Colon (tissue), 2 donors: ENCODE data around the gene YTHDF2.
"Not testable (repeated sequence)": the region's sequence is repeated elsewhere in the genome, so short reads cannot be mapped to it uniquely, and the experiment has no call there.

Experiments
- FAIRE-seq: peaks from 2 replicates; lab custom pipeline; 2012; peaks lifted over from hg19 to GRCh38; lab: Jason Lieb, UNC
- donor health status: control.
- donor health status: control.

The YTHDF2 gene

GRCh38 chr1:28759257-28759656 lies 22.5 kb downstream of the YTHDF2 start:
- no peak for FAIRE-seq

DNA sequence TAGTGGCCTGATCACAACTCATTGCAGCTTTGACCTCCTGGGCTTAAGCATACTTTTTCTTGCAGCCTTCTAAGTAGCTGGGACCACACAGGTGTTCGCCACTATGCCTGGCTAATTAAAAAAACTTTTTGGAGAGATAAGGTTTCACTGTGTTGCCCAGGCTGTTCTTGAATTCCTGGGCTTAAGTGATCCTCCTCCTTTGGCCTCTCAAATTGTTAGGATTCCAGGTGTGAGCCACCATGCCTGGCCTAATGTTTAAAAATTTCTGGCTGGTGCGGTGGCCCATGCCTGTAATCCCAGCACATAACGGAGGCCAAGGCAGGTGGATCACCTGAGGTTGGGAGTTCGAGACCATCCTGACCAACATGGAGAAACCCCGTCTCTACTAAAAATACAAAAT lies 24.4 kb downstream of the YTHDF2 start:
- FAIRE-seq: no peak

DNA sequence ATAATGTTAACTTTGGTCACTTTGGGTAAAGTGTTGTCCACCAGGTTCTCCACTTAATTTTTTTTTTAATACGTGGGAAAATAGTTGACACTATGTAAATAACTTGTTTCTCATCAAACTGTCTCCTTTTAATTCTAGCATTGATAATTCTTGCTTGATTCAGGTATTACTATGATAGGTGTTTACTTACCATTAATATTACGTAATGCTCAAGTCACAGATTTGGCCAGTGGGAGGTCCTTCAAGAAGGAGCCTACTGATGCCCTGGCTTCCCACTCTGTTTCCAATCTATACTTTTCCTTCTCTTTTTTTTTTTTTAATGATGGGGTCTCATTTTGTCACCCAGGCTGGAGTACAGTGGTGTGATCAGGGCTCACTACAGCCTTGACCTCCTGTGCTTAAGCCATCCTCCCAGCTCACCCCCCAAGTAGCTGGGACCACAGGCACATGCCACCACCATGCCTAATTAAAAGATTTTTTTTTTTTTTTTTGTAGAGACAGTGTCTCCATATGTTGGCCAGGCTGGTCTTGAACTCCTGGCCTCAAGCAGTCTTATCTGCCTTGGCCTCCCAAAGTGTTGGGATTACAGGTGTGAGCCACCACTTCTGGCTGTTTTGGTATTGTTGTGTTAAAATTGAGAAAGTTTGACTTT lies 29.9 kb downstream of the YTHDF2 start:
- no peak for FAIRE-seq

- no peak for FAIRE-seq
Measured at GRCh38 chr1:28770601-28771165, 33.9 kb downstream of the YTHDF2 start.

GRCh38 chr1:28771921-28772320 lies 35.2 kb downstream of the YTHDF2 start:
- FAIRE-seq: not testable (repeated sequence)

- no peak for FAIRE-seq
Measured at GRCh38 chr1:28773105-28773504, 36.4 kb downstream of the YTHDF2 start.

DNA sequence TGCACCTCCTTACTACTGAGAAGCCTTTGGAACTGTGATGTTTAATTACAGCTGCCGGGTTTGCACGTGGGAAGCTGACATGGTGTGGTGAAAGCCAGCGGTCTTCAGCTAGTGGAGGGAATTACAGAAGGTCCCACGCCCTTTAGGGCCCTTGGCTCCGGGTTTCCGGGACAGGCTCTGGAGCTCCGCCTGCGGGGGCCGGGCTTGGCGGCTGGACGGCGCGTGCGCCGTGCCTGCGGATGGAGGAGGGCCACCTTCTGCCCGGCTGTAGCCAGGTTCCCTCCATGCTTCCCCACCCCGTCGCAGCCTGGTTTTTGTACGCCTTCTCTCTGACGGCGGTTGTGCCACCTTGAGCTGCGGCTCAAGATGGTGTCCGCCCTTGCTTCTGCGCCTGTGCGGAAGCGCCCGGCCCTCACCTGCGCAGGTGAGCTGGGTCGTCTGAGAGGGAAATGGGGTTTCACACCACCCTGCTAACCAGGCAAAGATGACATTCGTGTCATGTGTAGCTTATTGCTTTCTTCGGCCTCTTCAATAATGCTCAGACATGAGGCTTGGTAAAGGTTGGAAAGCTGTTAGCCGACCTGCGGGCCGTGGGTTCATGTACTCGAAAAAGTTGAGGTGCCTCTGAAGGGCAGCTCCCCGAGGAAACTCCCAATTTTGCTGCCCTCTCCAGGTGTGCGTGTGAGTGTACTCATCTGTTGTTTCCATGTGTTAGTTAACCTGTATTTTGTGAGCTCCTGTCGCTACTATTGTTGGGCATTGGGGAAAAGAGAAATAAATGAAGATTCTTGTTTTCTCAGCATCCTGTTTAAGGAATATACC lies 38.6 kb downstream of the YTHDF2 start:
- FAIRE-seq: no peak

DNA sequence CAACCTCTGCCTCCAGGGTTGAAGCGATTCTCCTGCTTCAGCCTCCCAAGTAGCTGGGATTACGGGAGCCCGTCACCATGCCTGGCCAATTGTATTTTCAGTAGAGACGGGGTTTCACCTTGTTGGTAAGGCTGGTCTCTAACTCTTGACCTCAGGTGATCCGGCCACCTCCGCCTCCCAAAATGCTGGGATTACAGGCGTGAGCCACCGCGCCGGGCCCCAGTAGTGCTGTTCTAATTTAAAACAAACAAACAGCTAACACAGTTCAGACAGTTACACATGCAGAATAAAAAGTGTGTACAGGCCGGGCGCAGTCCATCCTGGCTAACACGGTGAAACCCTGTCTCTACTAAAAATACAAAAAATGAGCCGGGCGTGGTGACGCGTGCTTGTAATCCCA lies 39.6 kb downstream of the YTHDF2 start:
- FAIRE-seq: no peak

- FAIRE-seq: no peak
Measured at GRCh38 chr1:28778021-28778420, 41.3 kb downstream of the YTHDF2 start.

GRCh38 chr1:28779751-28780408 lies 43.1 kb downstream of the YTHDF2 start:
- no peak for FAIRE-seq

- no peak for FAIRE-seq
Measured at GRCh38 chr1:28781305-28781704, 44.6 kb downstream of the YTHDF2 start.

DNA sequence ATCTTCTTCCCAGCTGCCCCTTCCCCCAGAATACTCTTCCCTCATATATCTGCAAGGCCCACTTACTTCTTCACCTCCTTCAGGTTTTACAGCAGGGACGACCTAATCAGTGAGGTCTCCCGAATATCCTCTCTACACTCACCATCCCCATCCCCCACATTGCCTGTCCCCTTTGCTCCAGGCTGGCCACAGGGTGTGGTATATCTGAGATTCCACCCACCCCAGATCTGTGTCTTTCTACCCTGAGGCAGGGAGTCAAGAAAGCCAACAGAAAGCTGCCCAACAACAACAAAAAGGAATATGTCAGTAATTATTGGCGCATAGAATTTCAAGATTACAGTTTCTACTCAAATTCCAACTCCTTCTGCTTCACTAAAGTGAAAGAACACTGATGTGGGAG lies 45.3 kb downstream of the YTHDF2 start:
- no peak for FAIRE-seq

GRCh38 chr1:28783363-28783762 lies 46.6 kb downstream of the YTHDF2 start:
- FAIRE-seq: no peak

GRCh38 chr1:28789412-28789811 lies 52.7 kb downstream of the YTHDF2 start:
- no peak for FAIRE-seq

DNA sequence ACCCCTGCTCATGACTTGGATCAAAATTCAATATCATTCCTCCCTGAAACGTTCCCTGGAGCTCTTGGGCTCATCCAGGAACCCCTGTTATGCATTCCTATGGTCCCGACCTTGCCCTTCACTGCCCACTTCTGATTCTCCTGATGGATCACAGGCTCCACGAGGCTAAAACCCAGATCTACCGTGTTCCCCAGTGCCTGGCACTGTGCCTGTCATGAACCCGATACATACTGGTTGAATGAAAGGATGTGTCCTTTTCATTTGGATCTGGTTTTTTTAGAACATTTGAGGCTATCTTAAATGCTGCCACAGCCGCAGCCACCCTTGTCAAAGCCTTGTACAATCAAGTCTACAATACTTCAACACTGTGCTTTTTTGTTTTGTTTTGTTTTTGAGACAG lies 53.1 kb downstream of the YTHDF2 start:
- no peak for FAIRE-seq

- no peak for FAIRE-seq
Measured at GRCh38 chr1:28790377-28791035, 53.8 kb downstream of the YTHDF2 start.

GRCh38 chr1:28791929-28792328 lies 55.2 kb downstream of the YTHDF2 start:
- not testable (repeated sequence) for FAIRE-seq

DNA sequence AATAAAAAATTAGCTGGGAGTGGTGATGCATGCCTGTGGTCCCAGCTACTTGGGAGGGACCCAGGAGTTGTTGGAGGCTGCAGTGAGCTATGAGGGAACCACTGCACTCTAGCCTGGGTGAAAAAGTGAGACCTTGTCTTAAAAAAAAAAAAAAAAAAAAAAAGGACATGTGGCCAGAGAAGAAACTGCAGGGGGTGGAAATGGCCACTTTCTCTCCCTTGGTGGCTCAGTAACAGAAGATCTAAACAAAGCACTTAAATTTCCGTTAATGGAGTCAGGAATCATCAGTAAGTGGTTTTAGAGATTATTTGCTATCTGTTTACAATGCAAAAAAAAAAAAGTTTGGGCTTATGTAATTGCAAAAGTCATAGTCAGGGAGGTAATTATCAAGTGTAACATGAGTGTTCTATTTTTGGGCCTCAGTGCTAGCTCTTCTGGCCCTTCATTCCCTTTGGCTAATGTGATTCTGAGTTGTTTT lies 55.9 kb downstream of the YTHDF2 start:
- no peak for FAIRE-seq

DNA sequence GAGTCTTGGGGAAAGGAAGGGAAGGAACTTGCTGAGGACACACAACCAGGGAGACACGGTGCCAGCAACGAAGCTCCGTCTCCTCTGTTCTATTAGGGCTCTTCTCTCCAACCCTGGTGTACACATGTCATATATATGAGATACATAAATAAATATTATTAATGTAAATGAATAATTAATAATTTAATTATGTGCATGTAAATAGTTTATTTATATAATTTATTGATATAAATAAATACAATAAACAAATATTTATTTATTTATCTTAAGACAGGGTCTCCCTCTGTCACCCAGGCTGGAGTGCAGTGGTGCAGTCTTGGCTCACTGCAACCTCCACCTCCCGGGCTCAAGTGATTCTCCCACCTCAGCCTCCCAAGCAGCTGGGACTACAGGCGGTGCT lies 57.8 kb downstream of the YTHDF2 start:
- not testable (repeated sequence) for FAIRE-seq

DNA sequence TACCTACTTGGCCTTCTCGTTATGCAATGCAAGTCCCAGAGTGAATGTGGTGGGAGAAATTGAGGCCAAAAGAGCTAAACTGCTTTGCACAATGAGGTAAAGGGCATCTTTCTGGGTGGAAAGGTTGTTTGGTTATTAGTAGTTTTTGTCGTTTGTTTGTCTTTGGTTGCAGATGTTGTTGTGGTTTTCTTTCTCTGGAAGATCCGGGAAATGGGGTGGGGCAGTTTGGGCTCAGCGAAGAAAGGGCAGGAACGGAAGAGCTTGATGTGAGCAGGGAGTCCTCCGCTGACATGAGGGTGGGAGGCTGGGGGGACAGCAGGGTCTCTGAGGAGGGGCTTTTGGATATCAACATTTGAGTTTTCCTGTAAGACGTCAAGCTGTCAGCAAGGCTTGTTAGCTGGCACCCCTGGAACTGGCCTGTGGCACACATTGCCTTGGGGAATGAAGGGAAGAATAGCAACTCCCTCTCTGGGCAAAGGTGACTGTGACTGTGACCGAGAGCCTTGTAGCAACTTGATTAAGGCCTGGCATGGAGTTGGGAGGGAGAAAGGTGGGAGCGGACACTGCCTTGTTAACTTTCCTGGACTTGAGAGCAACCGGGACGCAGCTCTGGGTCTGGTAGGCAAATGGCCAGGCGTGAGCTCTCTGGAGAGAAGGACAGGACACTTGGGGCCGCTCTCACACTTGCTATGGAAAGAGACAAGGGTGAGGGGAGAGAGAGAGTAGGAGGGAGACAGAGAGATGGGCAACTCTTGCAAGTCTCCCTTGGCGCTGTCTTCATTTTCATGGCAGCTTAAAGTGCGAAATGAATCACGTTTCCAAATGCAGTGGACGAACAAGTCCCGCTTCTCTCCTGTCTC lies 59.8 kb downstream of the YTHDF2 start:
- no peak for FAIRE-seq

DNA sequence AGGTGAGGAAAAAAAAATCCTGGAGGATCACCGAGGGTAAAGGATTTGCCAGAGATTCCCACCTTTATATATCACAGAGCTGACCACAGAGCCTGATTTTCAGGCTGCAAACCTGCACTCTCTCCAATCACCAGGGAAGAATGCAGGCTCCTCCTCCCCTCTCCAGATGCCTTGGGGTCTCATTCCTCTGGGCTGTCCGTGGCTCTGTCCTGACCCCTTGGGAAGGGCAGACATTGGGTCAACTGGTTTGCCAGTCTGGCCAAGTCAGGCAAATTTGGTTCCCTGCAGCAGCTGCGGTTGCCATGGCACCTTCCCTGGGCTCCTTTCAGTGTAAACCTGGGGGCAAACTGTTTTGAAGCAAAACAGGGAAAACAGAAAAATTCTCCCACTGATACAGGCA lies 63.6 kb downstream of the YTHDF2 start:
- no peak for FAIRE-seq
